NCI-H524 (cell line): ENCODE results near the gene UBR1.
A peak's percentile ranks its signal among the peaks of the same experiment; 100 is the strongest.

Source experiments
- DNase-seq, 2 experiments: peaks; one replicate each; lab custom pipeline; 2025; lab: John Stamatoyannopoulos, UW

The UBR1 gene

GRCh38 chr15:43106486-43106829, 620 bp upstream of the UBR1 start:
- no peak for DNase-seq

GRCh38 chr15:43105077-43105736, 631 bp downstream of the UBR1 start:
- peak in 1 of 2 experiments; percentile 28 for DNase-seq

GRCh38 chr15:43104426-43104825, 1.4 kb downstream of the UBR1 start:
- DNase-seq, result no peak

- no peak for DNase-seq
Measured at GRCh38 chr15:43103907-43104306, 1.9 kb downstream of the UBR1 start.

- DNase-seq, result no peak
Measured at GRCh38 chr15:43102187-43102586, 3.7 kb downstream of the UBR1 start.

GRCh38 chr15:43100971-43101370, 4.9 kb downstream of the UBR1 start:
- DNase-seq, result no peak

GRCh38 chr15:43099105-43099845, 6.6 kb downstream of the UBR1 start:
- no peak for DNase-seq

GRCh38 chr15:43096411-43096810, 9.4 kb downstream of the UBR1 start:
- no peak for DNase-seq

GRCh38 chr15:43095708-43096347, 10.0 kb downstream of the UBR1 start:
- no peak for DNase-seq

GRCh38 chr15:43095243-43095642, 10.6 kb downstream of the UBR1 start:
- DNase-seq, result no peak

GRCh38 chr15:43094416-43095030, 11.3 kb downstream of the UBR1 start:
- no peak for DNase-seq

- DNase-seq, result no peak
Measured at GRCh38 chr15:43093026-43093425, 12.8 kb downstream of the UBR1 start.

- no peak for DNase-seq
Measured at GRCh38 chr15:43091859-43092258, 14.0 kb downstream of the UBR1 start.

- DNase-seq, result no peak
Measured at GRCh38 chr15:43086551-43086950, 19.3 kb downstream of the UBR1 start.

GRCh38 chr15:43085921-43086320, 19.9 kb downstream of the UBR1 start:
- DNase-seq, result no peak

- DNase-seq, result no peak
Measured at GRCh38 chr15:43082509-43082908, 23.3 kb downstream of the UBR1 start.

- DNase-seq, result no peak
Measured at GRCh38 chr15:43081283-43081682, 24.6 kb downstream of the UBR1 start.

- no peak for DNase-seq
Measured at GRCh38 chr15:43071451-43071850, 34.4 kb downstream of the UBR1 start.

GRCh38 chr15:43070893-43071292, 34.9 kb downstream of the UBR1 start:
- DNase-seq, result no peak

- DNase-seq, result no peak
Measured at GRCh38 chr15:43070249-43070648, 35.6 kb downstream of the UBR1 start.

GRCh38 chr15:43067717-43068461, 37.9 kb downstream of the UBR1 start:
- DNase-seq, result no peak

GRCh38 chr15:43056696-43057095, 49.1 kb downstream of the UBR1 start:
- DNase-seq, result no peak
